ENCODE results near the gene EGFL6. TPM values are rescaled to one million over a fixed set of nuclear protein-coding genes. Genes with fewer than 3 reads are reported as not detected.

Gene EGFL6
- under 0.01 TPM in 1 of 2 replicates, not detected in the other for total RNA-seq

GRCh38 chrX:13569479-13570260 lies at the start of gene EGFL6:
Gene EGFL6 (plus strand): TSS chrX:13569601. CDS start chrX:13569862, 261 bp downstream.

GRCh38 chrX:13652850-13653693 lies 83.7 kb downstream of the EGFL6 start, which contains the start of gene TCEANC:
Gene TCEANC (plus strand): TSS chrX:13653141. CDS start chrX:13662509, 9,368 bp downstream.

Other genes with a start within 250 kb of the EGFL6 start
- not detected in 2 replicates for gene ATXN3L, start 249.5 kb upstream of the EGFL6 start, total RNA-seq
- 2.5 and 6.0 TPM in 2 replicates for gene TCEANC, start 83.5 kb downstream of the EGFL6 start, total RNA-seq
- 25.0 and 30.7 TPM in 2 replicates for gene RAB9A, start 119.5 kb downstream of the EGFL6 start, total RNA-seq
- 13.2 and 15.3 TPM in 2 replicates for gene TRAPPC2, start 165.0 kb downstream of the EGFL6 start, total RNA-seq
- 8.3 and 12.3 TPM in 2 replicates for gene OFD1, start 165.1 kb downstream of the EGFL6 start, total RNA-seq
- gene GPM6B, start 247.5 kb downstream of the EGFL6 start, total RNA-seq = 0.60 and 7.7 TPM in 2 replicates

All from bronchial smooth muscle cell (primary cell).